ENCODE measurements around the gene TRIM22.
"Not testable (repeated sequence)": the region's sequence is repeated elsewhere in the genome, so short reads cannot be mapped to it uniquely, and the experiment has no call there.

Gene TRIM22

DNA sequence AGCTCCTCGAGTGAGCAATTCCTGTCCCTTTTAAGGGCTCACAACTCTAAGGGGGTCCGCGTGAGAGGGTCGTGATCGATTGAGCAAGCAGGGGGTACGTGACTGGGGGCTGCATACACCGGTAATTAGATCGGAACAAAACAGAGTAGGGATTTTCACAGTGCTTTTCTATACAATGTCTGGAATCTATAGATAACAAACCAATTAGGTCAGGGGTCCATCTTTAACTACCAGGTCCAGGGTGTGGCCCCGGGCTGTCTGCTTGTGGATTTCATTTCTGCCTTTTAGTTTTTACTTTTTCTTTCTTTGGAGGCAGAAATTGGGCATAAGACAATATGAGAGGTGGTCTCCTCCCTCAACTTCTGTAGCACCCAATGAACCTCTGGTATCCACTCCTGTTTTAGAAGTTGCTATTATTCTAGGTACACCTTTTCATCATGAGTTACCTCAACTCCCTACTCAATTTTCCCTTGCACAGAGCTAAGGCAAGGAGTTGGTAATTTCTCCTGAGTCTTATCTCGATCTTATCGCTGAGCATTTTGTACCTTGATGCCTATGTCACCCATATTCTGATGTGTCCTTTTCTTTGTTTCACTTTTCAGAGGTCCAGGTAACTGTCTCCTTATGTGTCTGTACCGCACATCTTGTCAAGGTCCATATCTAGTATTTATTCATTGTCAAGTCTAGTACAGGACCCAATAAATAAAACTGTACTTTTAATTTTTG lies 1.8 kb downstream of the TRIM22 start:
- not testable (repeated sequence) for DNase-seq

DNA sequence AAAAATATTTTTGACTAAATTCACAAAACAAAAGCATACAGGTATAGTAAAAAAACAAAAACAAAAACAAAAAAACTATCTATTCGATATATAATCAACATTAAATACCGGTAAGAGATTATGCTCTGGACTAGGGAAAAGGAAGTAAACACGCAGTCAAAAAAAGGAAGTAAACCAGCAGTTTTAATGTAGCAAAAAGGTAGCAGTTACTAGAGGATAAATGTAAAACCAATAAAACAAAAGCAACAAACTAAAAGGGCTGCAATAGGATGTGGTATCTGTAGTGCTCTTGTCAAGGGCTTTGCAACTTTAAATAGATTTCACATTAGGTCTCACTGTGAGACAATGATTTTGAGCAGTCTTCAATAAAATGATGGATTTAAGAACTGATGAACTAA lies 2.4 kb downstream of the TRIM22 start:
- DNase-seq: no peak

DNA sequence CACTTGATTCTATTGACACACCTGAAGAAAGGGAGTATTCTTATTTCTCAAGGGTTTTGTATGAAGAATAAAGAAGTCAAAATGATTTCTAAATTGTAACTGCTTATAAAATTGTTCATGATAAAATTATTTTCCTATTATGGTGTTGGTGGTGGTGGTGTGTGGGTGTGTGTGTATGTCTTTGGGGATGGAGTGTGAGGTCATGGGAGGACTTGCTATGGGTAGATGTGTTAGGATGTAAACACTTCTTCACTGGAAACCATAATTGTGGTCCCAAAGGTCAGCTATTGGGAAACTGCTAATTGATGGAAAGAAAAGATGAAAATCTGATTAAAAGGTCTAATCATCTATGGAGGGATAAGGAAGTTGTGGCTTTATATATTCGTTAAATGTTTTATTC lies 5.1 kb downstream of the TRIM22 start:
- DNase-seq: no peak

DNA sequence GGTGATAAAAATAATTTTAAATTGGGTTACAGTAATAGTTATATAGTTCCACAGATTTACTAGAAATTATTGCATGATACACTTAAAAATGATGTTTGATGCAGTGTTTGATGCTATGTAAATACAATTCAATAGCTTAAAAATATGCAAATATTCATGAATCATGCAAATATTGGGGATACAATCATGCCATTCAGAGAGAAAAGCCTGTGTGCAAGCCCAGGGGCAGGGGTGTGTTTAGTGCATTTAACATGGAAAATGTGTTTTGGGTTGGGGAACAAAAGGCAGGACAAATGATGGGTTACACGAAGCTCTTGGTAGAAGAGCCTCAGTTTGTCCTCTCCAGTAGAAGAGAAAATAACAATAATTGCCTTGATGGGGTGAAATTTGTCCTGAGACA lies 6.0 kb downstream of the TRIM22 start:
- DNase-seq: no peak

DNA sequence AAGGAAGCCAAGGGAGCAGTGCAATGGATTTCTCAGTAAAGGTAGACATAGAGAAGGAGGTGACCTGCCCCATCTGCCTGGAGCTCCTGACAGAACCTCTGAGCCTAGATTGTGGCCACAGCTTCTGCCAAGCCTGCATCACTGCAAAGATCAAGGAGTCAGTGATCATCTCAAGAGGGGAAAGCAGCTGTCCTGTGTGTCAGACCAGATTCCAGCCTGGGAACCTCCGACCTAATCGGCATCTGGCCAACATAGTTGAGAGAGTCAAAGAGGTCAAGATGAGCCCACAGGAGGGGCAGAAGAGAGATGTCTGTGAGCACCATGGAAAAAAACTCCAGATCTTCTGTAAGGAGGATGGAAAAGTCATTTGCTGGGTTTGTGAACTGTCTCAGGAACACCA lies 6.6 kb downstream of the TRIM22 start:
- no peak for DNase-seq

DNA sequence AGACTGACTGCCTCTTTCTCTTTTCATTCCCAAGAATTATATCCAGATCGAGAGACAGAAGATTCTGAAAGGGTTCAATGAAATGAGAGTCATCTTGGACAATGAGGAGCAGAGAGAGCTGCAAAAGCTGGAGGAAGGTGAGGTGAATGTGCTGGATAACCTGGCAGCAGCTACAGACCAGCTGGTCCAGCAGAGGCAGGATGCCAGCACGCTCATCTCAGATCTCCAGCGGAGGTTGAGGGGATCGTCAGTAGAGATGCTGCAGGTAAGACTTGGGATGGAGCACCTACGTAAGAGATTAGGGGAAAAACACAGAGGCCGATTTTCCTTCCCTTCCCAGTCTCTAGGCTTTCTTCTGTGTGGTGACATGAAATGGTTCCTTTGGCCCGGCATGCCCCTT lies 8.7 kb downstream of the TRIM22 start:
- DNase-seq: no peak

DNA sequence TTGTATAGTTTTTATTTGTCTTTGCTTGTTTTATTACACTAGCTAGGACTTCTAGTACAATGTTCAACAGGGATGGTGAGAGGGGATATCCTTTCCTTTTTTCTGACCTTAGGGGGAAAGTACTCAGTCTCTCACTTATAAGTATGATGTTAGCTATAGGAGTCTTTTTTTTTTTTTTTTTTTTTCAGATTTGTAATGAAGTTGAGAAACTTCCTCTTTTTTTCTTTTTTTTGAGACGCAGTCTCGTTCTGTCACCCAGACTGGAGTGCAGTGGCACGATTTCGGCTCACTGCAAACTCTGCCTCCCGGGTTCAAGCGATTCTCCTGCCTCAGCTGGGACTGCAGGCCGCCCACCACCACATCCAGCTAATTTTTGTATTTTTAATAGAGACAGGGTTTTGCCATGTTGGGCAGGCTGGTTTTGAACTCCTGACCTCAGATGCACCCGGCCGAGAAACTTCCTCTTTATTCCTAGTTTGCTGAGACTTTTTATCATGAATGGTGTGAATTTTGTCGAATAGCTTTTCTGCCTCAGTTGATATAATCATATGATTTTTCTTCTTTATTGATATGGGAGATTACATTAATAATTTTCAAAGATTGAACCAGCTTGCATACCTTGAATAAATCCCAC lies 10.9 kb downstream of the TRIM22 start:
- no peak for DNase-seq

DNA sequence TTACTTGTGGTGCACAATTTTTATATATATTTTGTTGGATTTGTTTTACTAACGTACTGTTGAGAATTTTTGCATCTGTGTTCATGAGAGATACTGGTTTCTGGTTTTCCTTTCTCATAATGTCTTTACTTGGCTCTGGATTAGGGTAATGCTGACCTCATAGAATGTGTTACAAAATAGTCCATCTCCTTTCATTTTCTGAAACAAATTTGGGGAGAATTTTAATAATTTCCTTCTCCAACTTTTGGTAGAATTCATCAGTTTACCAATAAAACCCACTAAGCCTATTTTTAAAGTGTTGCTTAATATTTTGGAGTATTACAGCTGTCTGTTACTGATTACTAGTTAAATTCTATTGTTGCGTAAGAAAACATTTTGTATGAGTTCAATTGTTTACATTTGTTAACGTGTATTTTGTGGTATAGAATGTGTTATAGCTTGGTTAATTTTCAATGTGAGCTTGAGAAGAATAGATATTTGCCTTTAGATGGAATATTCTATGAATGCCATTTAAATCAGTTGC lies 11.5 kb downstream of the TRIM22 start:
- no peak for DNase-seq

DNA sequence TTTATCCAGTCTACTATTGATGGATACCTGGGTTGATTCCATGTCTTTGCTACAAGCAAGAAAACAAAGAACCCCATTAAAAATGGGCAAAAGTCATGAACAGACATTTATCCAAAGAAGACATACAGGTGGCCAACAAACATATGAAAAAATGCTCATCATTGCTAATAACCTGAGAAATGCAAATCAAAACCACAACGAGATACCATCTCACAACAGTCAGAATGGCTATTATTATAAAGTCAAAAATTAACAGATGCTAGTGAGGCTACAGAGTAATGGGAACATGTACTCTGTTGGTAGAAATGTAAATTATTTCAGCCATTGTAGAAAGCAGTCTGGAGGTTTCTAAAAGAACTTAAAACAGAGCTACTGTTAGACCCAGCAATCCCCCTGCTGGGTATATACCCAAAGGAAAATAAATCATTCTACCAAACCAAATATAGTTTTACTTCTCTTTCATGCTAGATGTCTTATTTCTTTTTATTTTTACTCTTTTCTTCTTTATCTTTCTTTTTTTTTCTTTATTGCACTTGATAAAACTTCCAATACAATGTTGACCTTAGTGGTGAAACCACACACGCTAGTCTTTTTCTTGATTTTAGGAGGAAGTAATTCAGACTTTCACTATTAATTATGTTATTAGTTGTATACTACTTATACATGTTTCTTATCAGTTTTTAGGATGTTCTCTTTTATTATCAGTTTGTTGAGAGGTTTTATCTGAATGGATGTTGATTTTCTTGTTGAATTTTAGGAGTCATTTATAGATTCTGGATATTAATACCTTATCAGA lies 14.3 kb downstream of the TRIM22 start:
- no peak for DNase-seq

DNA sequence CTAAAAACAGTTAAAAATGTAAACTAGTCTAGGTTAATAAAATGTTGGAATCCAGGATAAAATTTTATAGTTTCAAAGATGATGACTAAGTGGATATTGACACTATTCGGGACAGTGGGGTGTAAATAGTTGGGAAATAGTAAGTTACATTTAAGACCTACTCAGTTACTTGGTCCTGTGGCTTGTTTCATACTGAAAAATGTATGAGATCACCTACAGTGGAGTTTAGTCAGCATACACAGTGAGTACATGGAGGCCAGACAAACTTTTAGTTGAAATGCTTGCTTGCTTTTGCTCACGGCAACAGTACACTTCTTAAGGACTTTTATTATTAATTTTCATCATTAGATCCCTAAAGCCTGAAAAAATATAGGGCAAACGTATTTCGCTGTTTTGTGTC lies 16.1 kb downstream of the TRIM22 start:
- DNase-seq: no peak

DNA sequence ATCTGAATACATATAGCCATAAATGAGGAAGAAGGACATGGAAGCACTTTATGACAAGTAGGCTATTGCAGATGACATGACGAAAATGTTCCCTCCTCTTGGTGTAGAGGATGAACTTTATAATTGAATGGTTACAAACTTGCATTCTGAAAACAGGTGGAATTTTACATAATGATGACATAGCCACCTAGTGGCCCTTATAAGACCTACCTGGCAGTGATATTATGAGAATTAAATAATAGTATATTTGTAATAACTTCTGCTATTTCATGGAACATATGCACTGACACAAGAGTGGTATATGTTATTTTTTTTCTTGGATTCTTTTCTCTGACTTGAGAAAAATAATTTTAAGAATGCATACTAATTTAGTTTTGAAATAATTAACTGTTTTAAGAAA lies 22.9 kb downstream of the TRIM22 start:
- no peak for DNase-seq

DNA sequence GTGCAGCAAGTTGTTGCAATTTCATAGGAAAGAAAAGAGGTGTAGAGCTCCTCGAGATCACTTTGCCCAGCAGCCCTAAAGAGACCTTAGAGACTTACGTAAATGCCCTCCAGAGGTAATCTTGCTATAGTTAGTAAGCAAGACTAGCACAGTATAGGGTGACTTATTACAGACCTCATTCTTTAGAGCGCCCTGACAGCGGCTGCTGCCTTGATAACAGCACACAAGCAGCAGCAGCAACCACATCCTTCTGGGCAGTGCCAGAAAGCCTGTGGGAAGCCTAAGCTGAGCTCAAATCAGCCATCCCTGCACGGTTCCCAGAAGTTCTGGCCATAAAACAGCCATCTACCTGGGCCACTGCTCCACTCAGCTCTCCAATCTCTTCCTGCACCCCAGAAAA lies 24.1 kb downstream of the TRIM22 start:
- no peak for DNase-seq

DNA sequence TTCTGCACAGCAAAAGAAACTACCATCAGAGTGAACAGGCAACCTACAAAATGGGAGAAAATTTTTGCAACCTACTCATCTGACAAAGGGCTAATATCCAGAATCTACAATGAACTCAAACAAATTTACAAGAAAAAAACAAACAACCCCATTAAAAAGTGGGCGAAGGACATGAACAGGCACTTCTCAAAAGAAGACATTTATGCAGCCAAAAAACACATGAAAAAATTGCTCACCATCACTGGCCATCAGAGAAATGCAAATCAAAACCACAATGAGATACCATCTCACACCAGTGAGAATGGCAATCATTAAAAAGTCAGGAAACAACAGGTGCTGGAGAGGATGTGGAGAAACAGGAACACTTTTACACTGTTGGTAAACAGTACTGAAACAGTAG lies 26.9 kb downstream of the TRIM22 start:
- DNase-seq: not testable (repeated sequence)

DNA sequence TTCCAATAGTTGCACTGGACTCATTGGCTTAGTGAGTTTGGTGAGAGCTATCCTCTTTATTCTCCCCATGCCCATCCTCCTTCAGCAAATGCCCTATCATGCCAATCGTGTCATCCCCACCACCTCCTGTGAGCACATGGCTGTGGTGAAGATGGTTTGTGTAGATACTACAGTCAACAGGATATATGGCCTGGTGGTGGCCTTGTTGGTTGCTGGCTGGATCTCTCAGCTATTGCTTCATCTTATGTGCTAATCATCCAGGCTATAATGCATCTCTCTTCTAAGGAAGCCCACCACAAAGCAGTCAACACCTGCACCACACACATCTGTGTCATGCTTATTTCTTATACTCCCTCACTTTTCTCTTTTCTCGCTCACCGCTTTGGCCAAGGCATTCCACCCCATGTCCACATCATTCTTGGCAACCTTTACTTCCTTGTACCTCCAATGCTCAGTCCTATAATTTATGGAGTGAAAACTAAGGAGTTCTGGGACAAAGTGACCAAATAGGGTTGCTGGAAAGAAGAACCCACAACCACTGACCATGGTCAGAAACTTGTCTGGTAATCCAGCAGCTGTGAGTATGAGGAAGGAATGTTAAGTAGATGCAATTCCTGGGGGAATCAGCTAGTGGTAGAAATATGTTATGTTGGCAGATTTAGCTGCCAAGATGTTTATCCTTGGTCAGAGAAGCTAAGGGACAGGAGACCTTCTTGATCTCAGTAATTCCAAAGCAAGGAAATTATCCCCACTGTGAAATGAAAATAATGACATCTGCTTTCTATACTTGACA lies 30.3 kb downstream of the TRIM22 start:
- DNase-seq: no peak

DNA sequence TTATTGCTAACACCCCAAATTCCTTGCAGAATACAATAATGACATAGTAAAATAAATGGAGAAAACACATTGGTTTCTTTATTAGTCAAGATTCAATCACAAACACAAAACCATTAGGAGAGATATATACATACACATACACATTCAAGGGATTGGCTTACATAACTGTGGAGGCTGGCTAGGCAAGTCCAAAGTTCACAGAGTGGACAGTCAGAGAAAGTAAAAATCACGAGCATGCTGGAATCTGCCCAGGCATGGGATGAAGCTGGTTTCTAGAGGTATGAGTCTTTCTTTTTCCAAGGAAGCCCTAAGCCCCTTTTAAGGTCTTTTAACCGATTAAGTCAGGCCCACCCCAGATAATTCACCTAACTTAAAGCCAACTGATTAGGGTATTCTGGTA lies 33.0 kb downstream of the TRIM22 start:
- DNase-seq: no peak

DNA sequence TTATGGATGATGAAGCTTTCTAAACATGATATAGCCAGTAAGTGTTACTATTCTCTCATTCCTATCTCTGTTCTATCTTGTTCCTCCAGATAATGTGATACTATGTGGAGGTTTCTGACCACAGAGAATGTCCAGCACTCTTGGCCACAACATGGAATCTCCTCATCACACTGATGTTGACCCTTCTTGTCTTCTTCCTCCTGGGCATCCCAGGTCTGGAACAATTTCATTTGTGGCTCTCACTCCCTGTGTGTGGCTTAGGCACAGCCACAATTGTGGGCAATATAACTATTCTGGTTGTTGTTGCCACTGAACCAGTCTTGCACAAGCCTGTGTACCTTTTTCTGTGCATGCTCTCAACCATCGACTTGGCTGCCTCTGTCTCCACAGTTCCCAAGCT lies 36.8 kb downstream of the TRIM22 start:
- DNase-seq: no peak

DNA sequence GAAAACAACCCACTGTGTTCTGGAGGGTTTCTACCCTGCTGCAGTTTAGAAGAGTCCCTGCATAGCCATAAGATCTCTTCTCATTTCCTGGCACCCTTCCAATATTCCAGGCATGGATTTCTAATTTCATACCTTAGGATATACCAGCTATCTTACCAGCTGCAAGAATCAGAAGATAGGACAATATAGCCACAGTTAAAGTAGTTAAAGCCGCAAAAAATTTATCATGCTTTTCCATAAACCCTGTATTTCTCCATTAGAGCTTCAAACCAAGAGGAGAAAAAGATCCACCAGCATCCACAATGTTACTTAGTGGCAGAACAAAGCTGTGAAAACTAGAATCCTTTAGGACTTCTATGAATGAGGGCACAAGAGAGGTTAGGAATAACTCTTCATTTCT lies 38.1 kb downstream of the TRIM22 start:
- DNase-seq: no peak

DNA sequence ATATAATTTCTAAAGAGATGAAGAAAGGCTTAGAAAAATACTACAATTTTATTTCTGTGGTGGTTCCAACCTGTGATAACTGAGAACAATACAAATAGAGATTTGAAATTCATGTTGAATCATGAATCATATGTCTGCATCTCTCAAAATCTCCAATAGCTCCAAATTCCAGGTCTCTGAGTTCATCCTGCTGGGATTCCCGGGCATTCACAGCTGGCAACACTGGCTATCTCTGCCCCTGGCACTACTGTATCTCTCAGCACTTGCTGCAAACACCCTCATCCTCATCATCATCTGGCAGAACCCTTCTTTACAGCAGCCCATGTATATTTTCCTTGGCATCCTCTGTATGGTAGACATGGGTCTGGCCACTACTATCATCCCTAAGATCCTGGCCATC lies 46.8 kb downstream of the TRIM22 start, which contains the start of gene OR56B1:
TSS of gene OR56B1 (plus strand) at position 53 of the 400 bp plus-strand sequence. CDS start at position 122, 69 bp downstream.
- no peak for DNase-seq

DNA sequence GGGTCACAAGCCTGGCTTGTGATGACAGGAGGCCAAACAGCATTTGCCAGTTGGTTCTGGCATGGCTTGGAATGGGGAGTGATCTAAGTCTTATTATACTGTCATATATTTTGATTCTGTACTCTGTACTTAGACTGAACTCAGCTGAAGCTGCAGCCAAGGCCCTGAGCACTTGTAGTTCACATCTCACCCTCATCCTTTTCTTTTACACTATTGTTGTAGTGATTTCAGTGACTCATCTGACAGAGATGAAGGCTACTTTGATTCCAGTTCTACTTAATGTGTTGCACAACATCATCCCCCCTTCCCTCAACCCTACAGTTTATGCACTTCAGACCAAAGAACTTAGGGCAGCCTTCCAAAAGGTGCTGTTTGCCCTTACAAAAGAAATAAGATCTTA lies 47.5 kb downstream of the TRIM22 start:
- DNase-seq: no peak

DNA sequence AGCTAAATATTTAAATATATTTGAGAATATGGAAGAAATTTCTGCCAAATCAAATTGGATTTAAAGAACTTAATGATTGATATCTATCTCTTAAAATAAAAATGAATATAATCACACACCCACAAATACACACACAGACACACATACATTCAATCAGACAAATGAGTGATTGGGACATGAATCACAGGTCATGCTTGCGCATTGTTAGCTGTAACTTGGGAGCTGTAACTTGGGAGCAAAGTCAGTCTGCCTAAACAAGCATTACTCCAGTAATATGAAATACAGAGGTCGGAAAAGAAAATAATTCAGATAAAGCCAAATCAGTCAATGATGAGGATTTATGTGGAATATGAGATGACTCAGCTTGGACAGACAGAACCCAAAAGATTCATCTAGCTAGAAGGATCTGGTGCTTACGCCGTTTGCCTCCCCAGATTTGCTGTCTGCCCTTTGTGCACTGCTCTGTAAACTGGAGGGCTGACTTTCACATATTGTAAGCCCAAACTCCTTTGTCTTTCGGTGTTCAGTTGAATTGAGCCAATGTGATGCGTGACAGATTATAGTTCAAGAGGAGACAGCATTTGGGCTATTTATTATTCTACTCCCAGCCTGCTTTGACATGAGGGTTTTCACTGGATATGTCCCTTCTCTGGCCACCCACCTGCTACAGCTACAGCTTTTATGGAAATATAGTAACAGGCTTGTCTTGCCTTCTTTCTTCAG lies 48.2 kb downstream of the TRIM22 start:
- no peak for DNase-seq

DNA sequence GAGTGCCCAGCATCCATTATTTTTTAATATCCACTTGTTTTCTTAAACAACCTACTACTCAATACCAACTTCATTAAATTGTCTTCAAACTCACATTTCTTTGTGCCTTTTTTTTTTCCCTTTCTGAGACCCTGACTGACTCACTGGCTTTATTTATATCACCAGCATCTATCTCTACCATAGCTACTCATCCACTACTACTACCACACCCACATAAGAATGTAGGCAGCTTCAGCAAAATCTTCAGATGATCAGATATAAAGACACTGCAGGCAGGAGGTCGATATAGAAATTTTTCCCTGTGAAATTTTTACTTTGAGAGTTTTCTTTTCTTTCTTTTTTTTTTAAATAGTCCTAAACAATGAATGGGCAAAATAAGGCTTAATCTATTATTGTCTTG lies 48.8 kb downstream of the TRIM22 start:
- no peak for DNase-seq

DNA sequence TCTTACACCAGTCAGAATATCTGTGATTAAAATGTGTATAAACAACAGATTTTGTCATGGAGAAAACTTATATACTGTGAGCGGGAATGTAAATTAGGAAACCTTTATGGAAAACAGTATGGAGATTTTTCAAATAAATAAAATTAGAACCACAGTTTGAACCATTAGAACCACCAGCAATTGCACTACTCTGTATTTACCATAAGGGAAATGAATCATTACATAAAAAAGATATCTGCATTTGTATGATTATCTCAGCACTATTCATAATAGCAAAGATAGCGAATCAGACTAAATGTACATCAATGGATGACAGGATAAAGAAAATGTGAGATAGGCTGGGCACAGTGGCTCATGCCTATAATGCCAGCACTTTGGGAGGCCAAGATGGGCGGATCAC lies 57.0 kb downstream of the TRIM22 start:
- DNase-seq: no peak

Measured in CD4-positive, alpha-beta T cell treated with Interleukin-17A for 4 hours (primary cell).